Glomerular visceral epithelial cell (primary cell): ENCODE measurements around the gene SAP30.

Experiments used
- DNase-seq: peaks from one replicate; pipeline ENCODE4 v3.0.0-alpha.2; 2016; ENCODE audit errors: extremely low spot score

Gene SAP30

GRCh38 chr4:173367285-173367684 is 3.5 kb upstream of the SAP30 start:
- DNase-seq = peak; percentile 16

DNA sequence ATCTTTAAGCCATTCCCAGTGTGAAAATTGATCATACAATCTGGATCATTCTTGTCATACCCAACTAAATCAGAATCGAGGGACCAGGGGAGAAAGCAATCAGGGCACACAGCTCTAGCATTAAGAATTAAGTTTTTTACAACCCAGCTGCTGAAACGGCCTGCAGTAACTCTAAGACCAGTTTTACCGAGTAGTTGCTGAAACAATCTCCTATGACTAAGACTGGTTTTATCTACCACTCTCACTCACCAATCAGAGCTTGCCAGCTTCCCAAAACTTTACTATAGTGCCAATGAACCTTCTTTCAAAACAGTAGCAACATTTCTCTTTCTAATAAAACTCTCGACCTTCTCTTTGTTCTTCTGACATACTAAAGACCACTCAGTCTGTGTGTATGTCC is 2.8 kb upstream of the SAP30 start:
- DNase-seq = peak; percentile 11

- DNase-seq = no peak
Observed at GRCh38 chr4:173370130-173370476, 651 bp upstream of the SAP30 start.

DNA sequence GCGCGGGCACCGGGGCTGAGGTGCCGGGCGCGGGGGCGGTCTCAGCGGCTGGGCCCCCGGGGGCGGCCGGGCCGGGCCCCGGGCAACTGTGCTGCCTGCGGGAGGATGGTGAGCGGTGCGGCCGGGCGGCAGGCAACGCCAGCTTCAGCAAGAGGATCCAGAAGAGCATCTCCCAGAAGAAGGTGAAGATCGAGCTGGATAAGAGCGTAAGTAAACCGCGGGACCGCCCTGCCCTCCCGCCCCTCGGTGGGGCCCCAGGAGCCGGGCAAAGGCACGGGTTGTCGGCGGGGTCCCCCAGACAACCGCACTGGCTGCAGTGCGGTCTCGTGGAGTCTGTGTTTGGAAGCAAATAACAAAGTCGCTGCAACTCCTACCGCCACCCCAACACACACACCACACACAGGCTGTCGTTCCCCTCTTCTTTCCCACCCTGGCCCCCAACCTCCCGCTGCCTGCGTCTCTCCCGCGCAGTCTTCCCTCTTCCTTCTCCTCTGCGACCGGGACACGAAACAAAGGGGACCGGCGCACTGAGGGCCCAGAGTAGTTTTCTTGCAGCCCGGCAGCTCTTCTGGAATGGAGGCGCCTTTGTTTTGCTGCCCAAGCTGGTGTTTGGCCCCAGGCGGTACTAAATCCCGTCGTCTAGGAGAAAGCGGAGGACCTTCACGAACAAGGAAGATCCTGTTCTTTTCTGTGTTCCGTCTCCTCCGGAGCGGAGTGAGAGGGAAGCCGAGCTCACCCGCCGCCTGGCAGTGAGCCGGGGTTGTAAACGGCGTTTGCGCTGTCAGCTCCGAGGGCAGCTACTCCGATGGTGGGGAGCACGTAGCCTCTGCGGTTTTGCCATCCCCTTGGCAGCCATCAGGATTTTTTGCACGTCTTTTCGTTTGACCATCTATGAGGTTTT is 788 bp downstream of the SAP30 start:
- DNase-seq = peak; percentile 77

DNA sequence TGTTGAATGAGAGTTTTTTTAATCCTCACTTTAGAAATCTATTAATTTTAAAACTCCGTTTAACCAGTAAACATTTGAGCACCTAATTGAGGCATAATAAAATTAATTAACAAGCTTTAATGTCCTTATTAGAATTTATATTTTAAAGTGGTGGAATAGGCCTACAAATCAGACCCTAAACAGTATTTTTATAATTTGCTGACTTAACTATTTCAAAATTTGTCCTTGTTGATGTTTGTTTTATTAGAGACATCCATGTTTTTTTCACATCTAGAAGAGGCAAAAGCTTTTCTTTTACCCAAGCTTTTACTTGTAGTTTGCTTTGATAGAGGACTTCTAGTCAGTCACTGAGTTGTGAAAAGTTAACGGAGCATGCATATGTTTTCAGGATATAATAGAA is 3.8 kb downstream of the SAP30 start:
- DNase-seq = no peak

DNA sequence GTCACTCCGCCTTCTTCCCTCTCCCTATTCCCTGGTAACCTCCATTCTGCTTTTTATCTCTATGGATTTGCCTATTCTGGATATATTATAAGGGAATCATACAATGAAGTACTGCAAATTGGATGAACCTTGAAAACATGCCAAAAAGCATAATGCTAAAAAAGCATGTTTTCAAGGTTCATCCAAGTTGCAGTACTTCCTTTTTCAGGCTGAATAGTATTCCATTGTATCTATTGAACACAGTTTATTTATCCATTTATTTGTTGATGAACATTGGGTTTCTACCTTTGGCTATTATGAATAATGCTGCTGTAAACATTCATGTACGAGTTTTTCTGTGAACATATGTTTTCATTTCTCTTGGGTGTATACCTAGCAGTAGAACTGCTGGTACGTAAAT is 9.2 kb downstream of the SAP30 start:
- DNase-seq = no peak

DNA sequence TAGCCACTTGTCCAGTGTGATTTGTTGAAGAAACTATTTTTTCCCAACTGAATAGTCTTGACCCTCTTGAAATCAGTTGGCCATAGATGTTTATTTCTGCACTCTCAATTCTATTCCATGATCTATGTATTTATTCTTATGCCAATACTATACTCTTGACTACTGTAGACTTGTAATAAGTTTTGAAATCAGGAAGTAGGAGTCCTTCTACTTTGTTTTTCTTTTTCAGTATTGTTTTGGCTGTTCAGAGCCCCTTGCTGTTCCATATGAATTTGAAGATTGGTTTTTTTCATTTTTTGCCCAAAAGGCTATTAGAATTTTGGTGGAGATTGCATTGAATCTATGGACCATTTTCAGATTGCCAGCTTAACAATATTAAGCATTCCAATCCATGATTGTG is 10.2 kb downstream of the SAP30 start:
- no peak for DNase-seq

GRCh38 chr4:173381610-173382009 is 10.9 kb downstream of the SAP30 start:
- DNase-seq = no peak

DNA sequence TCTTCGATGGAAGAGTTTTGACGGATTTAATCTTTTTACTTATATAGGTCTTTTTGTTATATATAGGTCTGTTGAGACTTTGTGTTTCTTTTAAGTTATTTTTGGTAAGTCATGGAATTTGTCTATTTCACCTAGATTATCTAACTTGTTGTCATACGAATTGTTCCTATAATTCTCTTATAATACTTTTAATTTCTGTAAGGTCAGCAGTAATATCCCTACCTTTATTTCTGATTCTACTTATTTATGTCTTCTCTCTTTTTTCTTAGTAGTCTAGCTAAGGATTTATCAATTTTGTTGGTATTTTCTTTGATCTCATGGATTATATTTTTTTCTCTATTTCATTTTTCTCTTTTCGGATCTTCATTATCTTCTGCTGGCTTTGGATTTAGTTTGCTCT is 11.6 kb downstream of the SAP30 start:
- DNase-seq = no peak

- DNase-seq = no peak
Observed at GRCh38 chr4:173386751-173387150, 16.0 kb downstream of the SAP30 start.

GRCh38 chr4:173391701-173392100 is 20.9 kb downstream of the SAP30 start:
- no peak for DNase-seq

- DNase-seq = no peak
Observed at GRCh38 chr4:173397604-173398003, 26.9 kb downstream of the SAP30 start.

DNA sequence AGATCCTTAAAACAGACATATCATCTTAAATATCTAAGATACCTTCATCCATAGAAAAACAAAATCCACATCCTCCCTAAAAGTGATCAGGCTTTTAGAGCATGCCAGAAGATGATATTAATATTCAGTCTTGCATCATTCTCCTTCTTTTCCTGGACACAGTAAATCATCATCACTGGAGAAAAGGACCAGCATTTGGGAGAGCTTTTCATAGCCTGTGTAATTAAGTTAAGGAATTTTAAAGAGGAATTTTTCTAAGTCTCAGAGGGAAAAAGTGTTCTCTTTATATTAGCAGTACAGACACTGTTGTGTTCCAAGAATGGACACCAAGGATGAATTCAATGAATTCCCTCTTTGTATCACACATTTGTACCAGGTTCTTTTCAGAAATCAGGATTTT is 27.5 kb downstream of the SAP30 start:
- no peak for DNase-seq

- DNase-seq = no peak
Observed at GRCh38 chr4:173398779-173399415, 28.1 kb downstream of the SAP30 start, which contains the start of gene SCRG1. TSS of gene SCRG1 (minus strand) at chr4:173399116. CDS start at chr4:173391414, 7,702 bp downstream.

DNA sequence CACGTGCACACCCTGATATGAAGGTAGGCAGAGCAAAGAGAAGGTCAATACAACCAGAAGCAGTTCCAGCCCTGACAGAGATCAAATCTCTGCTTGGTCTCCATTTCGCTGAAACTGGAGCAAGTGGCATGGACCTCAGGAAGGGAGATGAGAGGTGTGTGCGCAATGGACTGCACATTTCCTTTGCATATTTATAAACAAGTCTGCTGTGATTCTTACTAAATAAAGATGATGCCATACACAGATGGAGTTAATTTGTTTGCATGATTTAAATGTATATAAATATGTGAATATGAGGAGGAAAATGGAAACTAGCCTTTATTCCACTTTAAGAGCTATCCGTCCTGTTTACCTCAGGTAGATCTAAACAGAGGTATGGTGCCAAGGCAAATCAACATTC is 30.3 kb downstream of the SAP30 start:
- no peak for DNase-seq

DNA sequence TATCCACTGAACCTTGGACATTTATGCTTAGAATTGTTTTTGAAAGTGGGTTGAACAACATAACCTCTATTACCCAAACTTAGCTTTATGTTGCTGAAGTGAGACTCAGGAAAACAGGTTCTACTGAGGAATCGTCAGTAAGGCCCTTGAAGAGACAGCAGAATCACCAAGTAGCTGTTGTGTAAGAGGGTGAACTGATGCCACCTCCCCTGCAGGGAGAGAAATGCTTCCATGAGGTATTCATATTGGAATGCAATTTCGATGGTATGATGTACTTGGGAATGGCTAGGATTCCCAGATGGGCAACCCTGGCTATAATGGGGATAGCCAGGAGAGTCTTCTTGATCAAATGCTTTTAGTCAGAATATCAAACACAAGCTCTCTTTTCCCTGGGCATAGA is 32.3 kb downstream of the SAP30 start:
- DNase-seq = peak; percentile 14

DNA sequence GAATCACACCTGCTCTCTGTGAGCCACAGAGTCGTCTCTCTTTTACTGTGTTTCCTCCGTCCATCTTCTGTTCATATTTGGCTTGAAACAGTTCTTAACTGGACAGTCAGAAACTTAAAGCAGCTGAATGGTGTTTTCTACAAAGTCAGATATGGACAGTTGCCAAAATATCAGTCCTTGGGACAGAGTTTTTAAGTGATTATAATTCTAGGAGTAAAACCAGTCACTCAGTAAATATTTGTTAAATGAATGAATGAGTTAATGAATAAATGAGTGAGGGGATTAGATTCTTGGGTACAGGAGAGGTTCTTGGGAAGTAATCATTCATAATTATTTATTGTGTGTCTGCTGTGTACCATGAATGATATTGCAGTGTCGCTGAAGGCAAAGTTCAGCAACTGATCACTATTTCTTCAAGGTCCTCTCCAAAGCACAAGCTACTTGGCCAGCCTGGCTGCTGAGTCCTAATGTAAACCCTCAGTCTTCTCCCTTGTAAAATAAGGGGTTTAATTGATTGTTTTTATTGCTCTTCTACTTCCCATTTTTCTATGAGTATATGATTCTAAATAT is 33.6 kb downstream of the SAP30 start:
- no peak for DNase-seq

- DNase-seq = no peak
Observed at GRCh38 chr4:173405840-173406606, 35.3 kb downstream of the SAP30 start.

DNA sequence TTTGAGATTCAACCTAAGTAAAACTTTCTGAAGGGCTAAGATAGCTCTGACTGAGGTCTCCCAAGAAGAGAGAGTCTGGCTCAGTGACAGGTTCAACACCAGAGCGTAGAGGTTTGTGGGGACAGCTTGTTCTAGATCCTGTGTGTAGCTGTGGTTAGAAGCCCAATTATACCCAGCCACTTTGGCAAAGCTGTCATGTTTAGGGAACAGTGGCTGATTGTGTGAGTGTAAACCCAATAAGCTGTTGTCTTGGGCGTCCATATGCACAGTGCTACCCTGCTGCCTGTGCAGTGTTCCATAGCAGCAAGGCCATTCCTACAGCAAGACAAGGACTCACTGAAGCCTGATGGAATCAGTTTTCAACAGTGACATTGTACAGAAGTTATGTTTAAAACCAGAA is 39.3 kb downstream of the SAP30 start:
- no peak for DNase-seq

DNA sequence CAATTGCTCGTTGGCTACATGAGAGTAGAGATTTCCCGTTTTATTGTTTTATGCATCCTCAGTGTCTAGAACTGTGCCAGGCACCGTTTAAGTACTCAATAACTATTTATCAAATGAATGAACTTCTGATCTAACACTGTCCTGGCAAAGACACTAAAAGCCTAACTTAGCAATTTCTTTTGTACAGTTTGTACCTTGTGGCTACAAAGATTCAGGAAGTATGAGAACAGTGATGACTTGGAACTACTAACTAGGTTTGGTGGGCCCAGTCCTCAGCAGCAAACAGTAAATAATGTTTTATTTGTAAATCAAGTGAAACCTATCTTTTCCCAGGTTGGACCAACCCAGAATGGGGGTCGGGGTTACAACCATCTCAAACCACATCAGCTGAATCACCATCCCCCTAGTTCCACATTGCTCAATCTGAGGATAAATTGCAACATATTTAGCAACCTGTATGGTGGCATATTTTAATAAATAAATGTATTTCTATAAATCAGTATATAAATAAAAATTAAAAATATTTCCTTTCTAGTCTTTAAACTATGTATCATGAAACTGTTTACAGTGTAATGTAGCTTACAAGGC is 40.4 kb downstream of the SAP30 start:
- DNase-seq = no peak

- DNase-seq = peak; percentile 21
Observed at GRCh38 chr4:173413036-173413435, 42.3 kb downstream of the SAP30 start.

- DNase-seq = no peak
Observed at GRCh38 chr4:173414456-173414855, 43.7 kb downstream of the SAP30 start.
